Myometrial cell (primary cell): ENCODE data around the gene UBE2D1. TPM values are rescaled to one million over a fixed set of nuclear protein-coding genes. Genes with fewer than 3 reads are reported as not detected.

Experiments used
- total RNA-seq: library from RNA; depleted of rRNA; stranded (reverse); fragments of >200 nt; gene quantifications from 2 replicates; pipeline ENCODE4 v1.2.3, GENCODE V29; 2015

Gene UBE2D1
- 8.1 and 14.0 TPM in 2 replicates for total RNA-seq

DNA sequence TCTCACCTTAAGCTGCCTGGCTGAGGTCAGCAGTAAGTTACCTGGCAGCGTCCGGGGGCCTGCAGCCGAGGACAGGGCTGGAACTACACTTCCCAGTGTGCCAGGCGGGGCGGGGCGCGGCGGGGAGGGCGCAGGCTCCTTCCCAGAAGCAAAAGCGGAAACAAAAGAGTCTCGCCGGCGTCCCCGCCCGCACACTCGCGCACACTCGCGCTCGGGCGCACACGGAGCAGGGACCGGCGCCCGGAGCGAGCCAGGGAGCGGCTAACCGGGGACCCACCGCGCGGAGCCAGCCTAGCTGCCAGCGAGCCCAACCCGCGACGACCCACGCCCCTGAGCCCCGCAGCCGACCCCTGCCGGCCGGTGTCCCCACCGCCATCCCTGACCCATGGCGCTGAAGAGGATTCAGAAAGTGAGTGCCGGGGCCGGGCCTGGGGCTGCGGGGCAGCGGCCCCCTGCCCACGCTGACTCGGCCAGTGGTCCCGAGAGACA lies at the start of gene UBE2D1:
Gene UBE2D1, plus strand, starts transcription at position 190 of the 489 bp plus-strand sequence. Its CDS starts 196 bp downstream, at position 386.

DNA sequence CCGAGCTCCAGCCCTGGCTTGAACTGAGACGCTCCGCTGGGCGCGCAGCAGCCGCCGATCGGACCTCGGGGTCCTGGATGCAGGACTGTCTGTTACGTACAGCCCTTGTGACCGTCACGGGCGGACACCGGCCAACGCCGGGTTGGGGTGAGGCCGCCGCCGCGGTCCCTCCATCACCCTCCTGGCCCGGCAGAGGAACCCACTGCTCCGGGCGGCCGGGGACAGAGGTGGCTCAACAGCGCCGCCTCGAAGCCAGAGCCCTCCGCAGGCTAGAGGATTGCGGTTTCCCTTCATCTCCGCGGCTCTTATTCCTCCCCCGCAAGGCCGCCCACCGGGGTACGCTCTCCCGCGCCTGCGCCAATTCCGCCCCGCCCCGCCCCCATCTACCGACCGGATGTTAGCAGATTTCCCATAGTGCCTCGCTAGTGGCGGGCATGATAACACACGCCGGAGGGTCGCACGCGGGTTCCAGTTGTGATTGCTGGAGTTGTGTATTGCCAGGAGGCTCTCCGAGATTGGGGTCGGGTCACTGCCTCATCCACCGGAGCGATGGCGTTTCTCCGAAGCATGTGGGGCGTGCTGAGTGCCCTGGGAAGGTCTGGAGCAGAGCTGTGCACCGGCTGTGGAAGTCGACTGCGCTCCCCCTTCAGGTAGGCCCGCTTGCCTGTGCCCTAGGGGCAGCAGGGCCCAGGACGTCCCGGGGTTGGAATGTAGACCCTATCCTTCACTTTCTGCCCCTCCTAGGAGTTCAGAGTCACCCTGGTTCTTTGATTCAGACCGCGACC lies 50.4 kb downstream of the UBE2D1 start, which contains the start of gene TFAM:
Gene TFAM, plus strand, starts transcription at position 412 of the 785 bp plus-strand sequence. Its CDS starts 138 bp downstream, at position 550.

Other genes starting within 250 kb of the UBE2D1 start
- 1.4 and 1.9 TPM in 2 replicates for gene IPMK, start 67.1 kb upstream of the UBE2D1 start, total RNA-seq
- gene CISD1, start 65.8 kb upstream of the UBE2D1 start, total RNA-seq: 44.3 and 47.6 TPM in 2 replicates
- 10.8 and 13.0 TPM in 2 replicates for gene TFAM, start 50.4 kb downstream of the UBE2D1 start, total RNA-seq
- gene BICC1, start 177.9 kb downstream of the UBE2D1 start, total RNA-seq: 11.9 and 13.5 TPM in 2 replicates